CD4-positive, alpha-beta T cell treated with Interleukin-4 for 4 hours (primary cell): ENCODE measurements around the gene NETO2.

Experiments used
- DNase-seq: peaks from one replicate; pipeline ENCODE4 v3.0.0-alpha.2; 2020

The NETO2 gene

GRCh38 chr16:47043970-47044684 lies 99.6 kb downstream of the NETO2 start:
- DNase-seq: no peak

DNA sequence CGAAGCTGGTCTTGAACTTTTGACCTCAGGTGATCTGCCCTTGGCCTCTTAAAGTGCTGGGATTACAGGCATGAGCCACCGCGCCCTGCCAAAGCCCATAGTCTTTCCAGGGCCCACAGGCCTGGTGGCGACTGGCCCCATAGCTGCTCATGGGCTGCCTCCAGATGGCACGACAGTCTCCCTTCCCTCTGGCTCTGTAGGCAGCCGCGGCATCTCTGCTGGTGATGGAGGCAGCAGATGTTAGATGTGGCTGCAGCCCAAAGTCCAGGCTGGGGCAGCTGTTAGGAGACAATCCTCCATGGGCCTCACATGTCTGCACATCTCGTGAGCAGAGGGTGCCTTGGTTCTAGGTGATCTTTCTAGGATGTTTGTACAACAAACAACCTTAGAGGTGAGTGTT lies 100.5 kb downstream of the NETO2 start:
- DNase-seq: no peak

GRCh38 chr16:47037746-47038458 lies 105.8 kb downstream of the NETO2 start:
- peak; percentile 82 for DNase-seq

DNA sequence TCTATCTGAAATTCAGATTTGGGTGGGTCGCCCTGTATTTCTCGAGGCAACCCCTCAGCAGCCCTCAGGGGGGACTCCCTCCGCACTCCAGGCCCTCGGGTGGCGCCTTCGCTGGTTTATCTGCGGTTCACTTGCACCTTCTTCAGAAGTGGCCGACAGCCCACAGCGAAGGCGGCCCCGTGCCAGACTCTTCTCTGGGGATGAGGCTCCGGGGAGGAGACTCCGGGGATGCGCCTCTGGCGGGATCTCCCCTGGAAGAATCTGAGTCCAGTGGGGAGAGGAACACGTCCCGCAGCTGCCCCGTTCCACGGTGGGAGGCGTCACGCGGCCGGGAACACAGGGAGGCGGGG lies 106.4 kb downstream of the NETO2 start:
- DNase-seq: peak; percentile 4

- no peak for DNase-seq
These were observed 107.5 kb downstream of the NETO2 start for GRCh38 chr16:47036201-47036600.

DNA sequence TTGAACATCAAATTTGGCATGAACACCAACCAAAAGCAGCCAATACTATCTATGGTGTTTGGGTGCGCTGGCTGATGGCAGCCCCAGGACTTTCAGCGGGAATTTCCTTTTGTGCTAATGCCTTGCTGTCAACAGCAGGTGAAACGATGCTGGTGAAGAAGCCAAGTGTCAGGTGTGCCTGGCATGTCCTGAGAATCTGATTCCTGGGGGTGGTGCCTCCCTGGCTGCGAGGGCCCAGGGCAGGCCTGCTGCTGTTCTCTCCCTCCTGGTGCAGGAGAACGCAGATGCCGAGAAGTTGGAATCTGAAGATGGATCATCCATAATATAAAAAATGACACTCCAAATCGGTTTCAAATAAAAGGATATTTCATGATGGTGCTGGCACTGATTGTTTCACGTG lies 108.3 kb downstream of the NETO2 start:
- no peak for DNase-seq

DNA sequence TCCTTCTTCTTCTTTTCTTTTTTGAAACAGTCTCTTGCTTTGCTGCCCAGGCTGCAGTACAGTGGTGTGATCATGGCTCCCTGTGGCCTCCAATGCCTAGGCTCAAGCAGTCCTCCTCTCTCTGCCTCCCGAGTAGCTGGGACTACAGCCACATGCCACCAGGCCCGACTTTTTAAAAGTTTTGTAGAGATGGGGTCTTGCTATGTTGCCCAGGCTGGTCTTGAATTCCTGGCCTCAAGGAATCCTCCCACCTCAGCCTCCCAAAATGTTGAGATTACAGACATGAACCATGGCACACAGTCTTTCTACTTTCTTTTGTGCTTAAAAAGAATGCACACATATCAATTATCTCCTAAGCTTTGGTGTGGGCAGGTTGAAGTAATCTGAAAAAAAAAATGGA lies 109.3 kb downstream of the NETO2 start:
- DNase-seq: no peak

DNA sequence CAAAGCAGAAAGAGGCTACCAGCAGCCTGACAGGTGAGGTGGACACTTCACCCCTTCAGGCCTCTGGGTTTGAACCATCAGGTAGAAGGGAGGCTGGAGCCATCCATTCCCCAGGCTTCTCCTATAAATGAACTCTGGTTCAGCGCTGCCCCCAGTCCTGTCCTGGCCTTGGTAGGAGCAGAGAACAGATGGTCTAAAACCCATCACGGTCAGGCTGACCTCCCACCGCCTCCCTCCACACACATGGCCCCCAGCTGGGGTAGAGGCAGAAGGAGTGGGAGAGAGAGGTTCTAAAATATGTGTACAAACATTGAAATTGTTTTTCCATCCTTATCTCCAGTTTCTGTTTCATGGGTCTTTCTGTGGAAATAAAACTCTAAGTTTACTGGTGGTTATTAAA lies 110.6 kb downstream of the NETO2 start:
- DNase-seq: no peak

DNA sequence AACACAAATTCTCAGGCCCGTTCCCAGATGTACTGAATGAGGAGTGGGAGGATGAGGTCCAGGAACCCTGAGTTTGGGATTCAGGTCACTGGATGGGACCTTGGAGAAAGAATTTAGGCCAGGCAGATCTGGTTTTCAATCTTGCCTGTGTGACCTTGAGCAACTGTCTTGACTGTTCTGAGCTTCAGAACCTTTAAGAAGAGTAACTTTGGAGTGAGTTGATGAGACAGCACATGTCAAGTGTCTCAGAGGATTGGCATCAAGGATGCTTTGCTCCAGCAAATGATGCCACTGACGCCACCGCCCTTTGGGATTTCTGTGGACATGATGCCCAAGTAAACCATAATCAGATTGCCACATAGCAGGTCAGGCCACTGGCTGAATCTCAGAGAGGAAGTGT lies 114.0 kb downstream of the NETO2 start:
- no peak for DNase-seq

GRCh38 chr16:47028767-47029377 lies 114.9 kb downstream of the NETO2 start:
- DNase-seq: no peak
